Endothelial cell of umbilical vein (primary cell): ENCODE data around the gene OPCML. TPM values are rescaled to one million over a fixed set of nuclear protein-coding genes. Genes with fewer than 3 reads are reported as not detected.

Experiments
- BruUV-seq: library from RNA; stranded (reverse); fragments of 400-500 nt; replicated peaks from 2 replicates; lab custom pipeline; 2021; lab: Mats Ljungman, UMichigan
- CTCF ChIA-PET: fragments of 300-600, 350-600 bp; sonication (Branson Sonifier 250); formaldehyde crosslinking; loops from one replicate; lab custom pipeline; 2021; ENCODE audit warnings: antibody characterized with exemption, inconsistent platforms; lab: Charles Lee
- POLR2A ChIA-PET: fragments of 300-600, 350-600 bp; sonication (Branson Sonifier 250); formaldehyde crosslinking; loops from one replicate; lab custom pipeline; 2021; ENCODE audit warnings: antibody characterized with exemption, inconsistent platforms; lab: Charles Lee
- DNase-seq: peaks from one replicate; pipeline ENCODE4 v3.0.0-alpha.2; 2011; ENCODE audit warnings: low read depth, low spot score
- FAIRE-seq: peaks from 2 replicates; lab custom pipeline; 2011; peaks lifted over from hg19 to GRCh38; lab: Jason Lieb, UNC
- H2AFZ ChIP-seq: 2 replicates; pipeline ENCODE4 v1.6.0; 2012; ENCODE audit warnings: low read depth, low read length, control low read depth, inconsistent platforms
- H3K27ac ChIP-seq: 2 replicates; pipeline ENCODE4 v1.5.1; 2011; ENCODE audit warnings: low read depth, mild to moderate bottlenecking, control low read depth, low read length, moderate library complexity; ENCODE audit not compliant: insufficient read depth
- H3K27me3 ChIP-seq, 2 experiments: 2 replicates each; pipeline versions ENCODE4 v1.6.0 to v1.6.1; 2011; ENCODE audit warnings: low read length in 2 of 2, mixed read lengths in 1 of 2; ENCODE audit not compliant: control insufficient read depth in 2 of 2, insufficient read depth in 2 of 2
- H3K36me3 ChIP-seq, 2 experiments: 2 replicates in 1 of 2; 3 replicates in 1 of 2; pipeline ENCODE4 v1.5.1; 2011; ENCODE audit warnings: low read length in 2 of 2, mild to moderate bottlenecking in 1 of 2, moderate library complexity in 1 of 2; ENCODE audit not compliant: control insufficient read depth in 2 of 2, insufficient read depth in 2 of 2; ENCODE audit errors: extremely low read depth in 1 of 2
- H3K4me1 ChIP-seq: 3 replicates; pipeline ENCODE4 v1.5.1; 2011; ENCODE audit warnings: mild to moderate bottlenecking, low read length; ENCODE audit not compliant: control insufficient read depth, insufficient read depth; ENCODE audit errors: extremely low read depth
- H3K4me2 ChIP-seq: 2 replicates; pipeline ENCODE4 v1.6.1; 2011; ENCODE audit warnings: low read length, control low read depth, mixed read lengths; ENCODE audit not compliant: insufficient read depth
- H3K4me3 ChIP-seq, 3 experiments: fragments of 200-600 bp in 1 of 3; sonication (generic), shearing (Covaris generic) in 1 of 3; replicated peaks in 1 of 3; 2 replicates each; pipeline ENCODE4 v1.5.1; 2011 to 2016; ENCODE audit warnings: control low read depth in 3 of 3, low read length in 3 of 3, mild to moderate bottlenecking in 2 of 3, inconsistent platforms in 1 of 3, low read depth in 1 of 3, moderate library complexity in 1 of 3; ENCODE audit not compliant: insufficient read depth in 1 of 3
- H3K79me2 ChIP-seq: 2 replicates; pipeline ENCODE4 v1.6.0; 2012; ENCODE audit warnings: low read length, inconsistent platforms; ENCODE audit not compliant: control insufficient read depth, insufficient read depth
- H3K9ac ChIP-seq: replicated peaks from 2 replicates; pipeline ENCODE3; 2011; ENCODE audit warnings: low read length, control low read depth; ENCODE audit not compliant: insufficient read depth; ENCODE audit errors: extremely low read depth
- H3K9me1 ChIP-seq: replicated peaks from 3 replicates; pipeline ENCODE4 v1.6.0; 2011; ENCODE audit warnings: mild to moderate bottlenecking, low read length; ENCODE audit not compliant: control insufficient read depth, insufficient read depth; ENCODE audit errors: extremely low read depth
- H3K9me3 ChIP-seq: replicated peaks from 2 replicates; pipeline ENCODE4 v1.5.1; 2012; ENCODE audit warnings: low read length, inconsistent platforms; ENCODE audit not compliant: control insufficient read depth, insufficient read depth
- H4K20me1 ChIP-seq: replicated peaks from 2 replicates; pipeline ENCODE3; 2011; ENCODE audit warnings: mild to moderate bottlenecking, low read length; ENCODE audit not compliant: control insufficient read depth, insufficient read depth; ENCODE audit errors: extremely low read depth
- EZH2 ChIP-seq: IDR thresholded peaks from 2 replicates; pipeline ENCODE4 v1.6.1; 2012; ENCODE audit warnings: borderline replicate concordance, low read depth, mild to moderate bottlenecking, moderate library complexity, low read length, inconsistent platforms; ENCODE audit not compliant: severe bottlenecking
- FOS ChIP-seq: IDR thresholded peaks from 2 replicates; pipeline ENCODE4 v1.6.1; 2011; ENCODE audit warnings: mild to moderate bottlenecking, low read length, moderate library complexity, borderline replicate concordance; ENCODE audit not compliant: insufficient read depth
- GATA2 ChIP-seq: IDR thresholded peaks from 2 replicates; pipeline ENCODE4 v1.7.0; 2011; ENCODE audit warnings: low read depth, mild to moderate bottlenecking, moderate library complexity, mixed read lengths, low read length; ENCODE audit not compliant: insufficient read length, insufficient read depth
- JUN ChIP-seq: IDR thresholded peaks from 2 replicates; pipeline ENCODE4 v1.6.1; 2011; ENCODE audit warnings: borderline replicate concordance, low read depth; ENCODE audit not compliant: insufficient read length, insufficient read depth
- MYC ChIP-seq: IDR thresholded peaks from one replicate; pipeline ENCODE4 v1.6.1; 2011; ENCODE audit warnings: mild to moderate bottlenecking, low read depth, low read length
- POLR2A ChIP-seq: IDR thresholded peaks from 2 replicates; pipeline ENCODE4 v1.6.1; 2012; ENCODE audit warnings: low read depth, mild to moderate bottlenecking, control low read depth, low read length
- POLR2AphosphoS5 ChIP-seq: IDR thresholded peaks from 2 replicates; pipeline ENCODE4 v1.6.1; 2012; ENCODE audit warnings: low read depth, mild to moderate bottlenecking, control low read depth, low read length, moderate library complexity; ENCODE audit not compliant: insufficient read depth
- dilution Hi-C: fragments of 300-500 bp; cut with MboI; formaldehyde crosslinking; loops from one replicate; pipeline ENCODE4 v1.15.0; 2019; ENCODE audit warnings: low sequenced_read_pairs; ENCODE audit not compliant: extremely low pct_ligation_motif_present
- intact Hi-C: fragments of 100-400 bp; cut with micrococcal nuclease; formaldehyde crosslinking; loops from one replicate; pipeline ENCODE4 v1.10.0; 2022
- polyA plus RNA-seq, 4 experiments: library from polyadenylated mRNA; depleted of rRNA in 3 of 4; stranded (reverse) in 3 of 4; unstranded in 1 of 4; fragments of >200 nt; gene quantifications; 2 replicates each; pipeline versions ENCODE4 v1.2.1 to v1.2.3, GENCODE V29; 2011 to 2012; ENCODE audit warnings: missing spikeins in 1 of 4
- total RNA-seq: library from RNA; stranded (reverse); gene quantifications from 2 replicates; pipeline ENCODE4 v1.2.3, GENCODE V29; 2021
- TF ChIP-seq, protein P1 (sequence below), 2 donors: IDR thresholded peaks; 1 replicate in 1 of 2; 2 replicates in 1 of 2; pipeline ENCODE4 v1.5.1; 2011; ENCODE audit warnings: low read length in 2 of 2, mild to moderate bottlenecking in 2 of 2, moderate library complexity in 2 of 2, control low read depth in 1 of 2, inconsistent platforms in 1 of 2, low read depth in 1 of 2; ENCODE audit not compliant: insufficient read depth in 1 of 2; ENCODE audit errors: extremely low read depth in 1 of 2
- TF ChIP-seq, protein P2 (sequence below): IDR thresholded peaks from 2 replicates; pipeline ENCODE4 v1.6.1; 2011; ENCODE audit not compliant: insufficient read depth, insufficient read length

OPCML gene
- total and polyA plus RNA-seq, 2 donors (not counting 3 experiments of a cell fraction or from before 2014, with no cell fraction given), result not detected

DNA sequence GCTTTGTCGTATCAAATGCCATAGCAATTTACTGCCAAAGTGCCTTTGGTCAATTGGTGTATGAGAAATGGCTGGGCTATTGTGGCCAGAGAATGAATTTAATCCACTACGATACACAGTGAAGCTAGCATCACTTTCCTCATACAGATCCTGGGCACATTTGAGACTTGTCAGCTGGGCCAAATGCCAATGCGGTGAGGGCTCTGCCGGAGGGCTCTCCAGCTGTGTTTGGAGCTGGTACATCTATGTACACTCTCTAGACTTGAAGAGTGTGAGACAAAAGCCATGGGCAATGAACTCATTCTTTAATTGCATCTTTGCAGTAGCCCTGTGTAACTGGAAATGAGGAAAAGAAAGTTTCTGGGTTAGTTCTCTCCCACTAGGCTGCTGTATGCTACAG, 1109.0 kb downstream of the OPCML start:
- CTCF ChIA-PET, result no interaction called here

More for the DNA sequence above, 1109.0 kb downstream of the OPCML start:
- no peak for TF ChIP-seq JUN
- no peak for TF ChIP-seq FOS
- no peak for TF ChIP-seq MYC
- TF ChIP-seq, protein P1, sequence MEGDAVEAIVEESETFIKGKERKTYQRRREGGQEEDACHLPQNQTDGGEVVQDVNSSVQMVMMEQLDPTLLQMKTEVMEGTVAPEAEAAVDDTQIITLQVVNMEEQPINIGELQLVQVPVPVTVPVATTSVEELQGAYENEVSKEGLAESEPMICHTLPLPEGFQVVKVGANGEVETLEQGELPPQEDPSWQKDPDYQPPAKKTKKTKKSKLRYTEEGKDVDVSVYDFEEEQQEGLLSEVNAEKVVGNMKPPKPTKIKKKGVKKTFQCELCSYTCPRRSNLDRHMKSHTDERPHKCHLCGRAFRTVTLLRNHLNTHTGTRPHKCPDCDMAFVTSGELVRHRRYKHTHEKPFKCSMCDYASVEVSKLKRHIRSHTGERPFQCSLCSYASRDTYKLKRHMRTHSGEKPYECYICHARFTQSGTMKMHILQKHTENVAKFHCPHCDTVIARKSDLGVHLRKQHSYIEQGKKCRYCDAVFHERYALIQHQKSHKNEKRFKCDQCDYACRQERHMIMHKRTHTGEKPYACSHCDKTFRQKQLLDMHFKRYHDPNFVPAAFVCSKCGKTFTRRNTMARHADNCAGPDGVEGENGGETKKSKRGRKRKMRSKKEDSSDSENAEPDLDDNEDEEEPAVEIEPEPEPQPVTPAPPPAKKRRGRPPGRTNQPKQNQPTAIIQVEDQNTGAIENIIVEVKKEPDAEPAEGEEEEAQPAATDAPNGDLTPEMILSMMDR (IDR thresholded peaks at IDR 0.05; ENCODE audit: extremely low read depth in 1 of 2, insufficient read depth in 1 of 2, low read depth in 1 of 2, low read length in 2 of 2), result no peak
- no peak for TF ChIP-seq POLR2AphosphoS5
- TF ChIP-seq, protein P2, sequence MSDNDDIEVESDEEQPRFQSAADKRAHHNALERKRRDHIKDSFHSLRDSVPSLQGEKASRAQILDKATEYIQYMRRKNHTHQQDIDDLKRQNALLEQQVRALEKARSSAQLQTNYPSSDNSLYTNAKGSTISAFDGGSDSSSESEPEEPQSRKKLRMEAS, result no peak
- no peak for TF ChIP-seq GATA2
- TF ChIP-seq POLR2A, result no peak
- TF ChIP-seq EZH2, result no peak
- intact Hi-C loops (no loop called here), dilution Hi-C loops (no loop called here)
- no peaks in the 10 kb centered on the region for H3K4me1 ChIP-seq
- FAIRE-seq, result no peak
- H2AFZ ChIP-seq, result no peak overlapping the region
- H3K79me2 ChIP-seq, result no peaks in the 10 kb centered on the region
- H3K27ac ChIP-seq, result no peak overlapping the region
- POLR2A ChIA-PET, result interaction anchor here (0.6 kb wide), 1 partner anchor 129 kb away, joined by 4 read pairs; no protein-coding TSS in a partner anchor
- H3K9me1 ChIP-seq, result no peaks in the 10 kb centered on the region
- no peak for DNase-seq
- BruUV-seq, result no TSS peak
- H3K36me3 ChIP-seq, result no peaks in the 10 kb centered on the region
- no peak overlapping the region for H3K9ac ChIP-seq
- H3K4me3 ChIP-seq, result no peak overlapping the region
- no peaks in the 10 kb centered on the region for H4K20me1 ChIP-seq
- H3K27me3 ChIP-seq, result no peaks in the 10 kb centered on the region
- H3K4me2 ChIP-seq, result no peak overlapping the region
- peaks cover 4% of the 10 kb centered on the region for H3K9me3 ChIP-seq
